ENCODE data around the gene ARSG. TPM values are rescaled to one million over a fixed set of nuclear protein-coding genes. Genes with fewer than 3 reads are reported as not detected.

The ARSG gene
- total RNA-seq, 6 donors from 2014 or later = 3.6 to 16.8 (median 7.7) TPM

- H3K27ac ChIP-seq = peak overlapping the region; percentile 92 to 97 (median 96)
- DNase-seq (peak; percentile 81 to 92), ATAC-seq (ENCODE audit: low FRiP score in 2 of 2) (peak; percentile 81 to 83)
- H3K9me3 ChIP-seq = no peaks in the 10 kb centered on the region
- peaks cover 30 to 48% (median 39%) of the 10 kb centered on the region in 4 donors for H3K4me1 ChIP-seq
- no peaks in the 10 kb centered on the region for H3K27me3 ChIP-seq
- WGBS, 2 donors = 8 to 10% methylated on average over 22 to 23 of the region's 23 CpGs
- H3K36me3 ChIP-seq = peaks cover 0 to 12% (median 1%) of the 10 kb centered on the region in 4 donors
- H3K4me3 ChIP-seq = peak overlapping the region; percentile 71 to 92 (median 78)
- TF ChIP-seq EP300 (IDR thresholded peaks at IDR 0.05) (no peak), POLR2A (IDR thresholded peaks at IDR 0.05) (peak in 2 of 4 donors; percentile 30 to 50), POLR2AphosphoS5 (IDR thresholded peaks at IDR 0.05) (peak; percentile 42 to 71), CTCF (IDR thresholded peaks at IDR 0.05) (no peak)
Observed at GRCh38 chr17:68456339-68457167, 165.3 kb downstream of the ARSG start.

DNA sequence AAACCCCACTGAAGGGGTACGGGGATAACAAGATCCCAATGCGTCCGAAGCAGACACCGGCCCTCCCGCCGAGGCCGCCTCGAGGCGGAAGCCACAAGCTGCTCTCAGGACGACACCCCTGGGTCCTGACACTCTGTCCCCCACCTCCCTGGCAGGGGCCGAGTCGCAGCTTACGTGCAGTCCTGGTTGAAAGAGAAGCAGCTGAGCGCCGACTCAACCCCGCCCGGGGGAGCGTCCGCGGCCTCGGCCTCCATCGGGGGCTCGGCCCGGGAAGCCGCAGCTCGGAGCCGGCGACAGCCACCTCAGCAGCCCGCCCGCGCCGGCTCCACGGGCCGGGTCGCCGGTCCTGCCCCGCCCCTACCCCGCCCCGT is 165.9 kb downstream of the ARSG start, which contains the start of gene WIPI1:
Gene WIPI1 (minus strand): TSS at position 329 of the 371 bp plus-strand sequence. CDS start 75 bp downstream, at position 254.
- Histone ChIP-seq H3K4me1 (peaks cover 33 to 54% (median 45%) of the 10 kb centered on the region in 4 donors), H3K27ac (peak within 1 kb of the TSS; percentile 92 to 97 (median 96)), H3K36me3 (peaks cover 0 to 6% (median under 1%) of the 10 kb centered on the region in 4 donors), H3K9me3 (no peaks in the 10 kb centered on the region), H3K4me3 (peak within 1 kb of the TSS; percentile 71 to 92 (median 78)), H3K27me3 (no peaks in the 10 kb centered on the region)
- WGBS, 2 donors = 0% methylated on average over 10 of the region's 39 CpGs; no CpG with 5 or more reads in 1 of the 2 donors
- ATAC-seq (ENCODE audit: low FRiP score in 2 of 2) (peak in 1 of 2 donors; percentile 19), DNase-seq (no peak)
- TF ChIP-seq POLR2AphosphoS5 (IDR thresholded peaks at IDR 0.05) (peak in 1 of 2 donors; percentile 22), EP300 (IDR thresholded peaks at IDR 0.05) (no peak), POLR2A (IDR thresholded peaks at IDR 0.05) (peak in 3 of 4 donors; percentile 63 to 83 (median 74)), CTCF (IDR thresholded peaks at IDR 0.05) (peak in 1 of 6 experiments; percentile 5)

DNA sequence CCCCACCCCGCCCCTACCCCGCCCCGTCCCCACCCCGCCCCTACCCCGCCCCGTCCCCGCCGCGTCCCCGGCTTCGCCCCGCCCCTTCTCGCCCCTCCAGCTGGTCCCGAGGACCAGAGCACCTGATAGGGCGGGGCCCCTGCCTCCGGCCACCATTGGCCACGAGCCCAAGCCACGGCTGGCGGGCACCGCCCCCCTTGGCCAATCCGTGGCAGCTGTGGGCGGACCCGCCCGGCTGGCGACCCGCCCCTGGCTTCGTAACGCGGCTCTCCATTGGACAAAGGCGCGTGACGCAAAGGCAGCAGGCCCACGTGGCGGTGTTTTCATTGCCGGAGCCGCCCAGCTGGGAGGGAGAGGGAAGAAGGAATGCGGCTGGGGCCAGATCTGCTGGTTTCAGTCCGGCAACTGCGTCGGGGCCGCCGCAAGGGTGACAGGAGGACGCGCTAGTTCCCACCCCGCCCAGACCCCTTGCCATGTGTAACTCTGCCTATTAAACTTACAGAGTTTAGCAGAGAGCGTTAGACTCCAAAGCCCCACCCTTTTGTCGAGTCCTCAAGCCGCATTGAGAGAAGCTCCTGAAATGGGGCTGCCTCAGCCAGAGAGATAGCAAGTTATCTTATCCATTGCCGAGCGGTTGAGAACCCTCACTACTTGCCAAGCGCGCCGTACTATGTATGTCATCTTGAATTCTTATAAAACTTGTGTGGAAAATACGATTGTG is 166.4 kb downstream of the ARSG start:
- no peaks in the 10 kb centered on the region for H3K9me3 ChIP-seq
- peak overlapping the region; percentile 21 to 92 (median 73) for H3K4me3 ChIP-seq
- peak overlapping the region; percentile 92 to 97 (median 96) for H3K27ac ChIP-seq
- DNase-seq = peak; percentile 99 to 100
- H3K4me1 ChIP-seq = peaks cover 39 to 57% (median 50%) of the 10 kb centered on the region in 4 donors
- no peaks in the 10 kb centered on the region for H3K27me3 ChIP-seq
- 1 to 3% methylated on average over 8 to 10 of the region's 54 CpGs for WGBS, 2 donors
- peaks cover 0 to under 1% (median 0%) of the 10 kb centered on the region in 4 donors for H3K36me3 ChIP-seq
- peak in 3 of 4 donors; percentile 73 to 97 (median 93) for TF ChIP-seq POLR2A (IDR thresholded peaks at IDR 0.05)
- TF ChIP-seq CTCF (IDR thresholded peaks at IDR 0.05) = peak in 2 of 6 experiments; percentile 30 to 33
- TF ChIP-seq EP300 (IDR thresholded peaks at IDR 0.05) = no peak
- peak; percentile 87 to 97 for TF ChIP-seq POLR2AphosphoS5 (IDR thresholded peaks at IDR 0.05)
- peak; percentile 96 to 99 for ATAC-seq (ENCODE audit: low FRiP score in 2 of 2)

GRCh38 chr17:68458260-68459036 is 167.2 kb downstream of the ARSG start:
- peaks cover 39 to 56% (median 49%) of the 10 kb centered on the region in 4 donors for H3K4me1 ChIP-seq

More at GRCh38 chr17:68458260-68459036, 167.2 kb downstream of the ARSG start:
- DNase-seq = no peak
- H3K27ac ChIP-seq = peak overlapping the region; percentile 72 to 89 (median 83)
- H3K9me3 ChIP-seq = no peaks in the 10 kb centered on the region
- no peaks in the 10 kb centered on the region for H3K36me3 ChIP-seq
- no peak for ATAC-seq (ENCODE audit: low FRiP score in 2 of 2)
- H3K27me3 ChIP-seq = no peaks in the 10 kb centered on the region
- whole genome bisulfite sequencing, 2 donors = 49 to 54% methylated on average over 12 of the region's 12 CpGs
- peak overlapping the region in 3 of 4 donors; percentile 71 to 92 (median 75) for H3K4me3 ChIP-seq
- TF ChIP-seq POLR2AphosphoS5 (IDR thresholded peaks at IDR 0.05) (no peak), CTCF (IDR thresholded peaks at IDR 0.05) (no peak), POLR2A (IDR thresholded peaks at IDR 0.05) (no peak), EP300 (IDR thresholded peaks at IDR 0.05) (no peak)
